ENCODE data around the gene ARL15.

- TF ChIP-seq CTCF (conservative IDR thresholded peaks at IDR 0.05) (no peak), EZH2 (IDR thresholded peaks at IDR 0.05; ENCODE audit: low read depth) (no peak)
Observed at GRCh38 chr5:54018438-54018837, 291.9 kb downstream of the ARL15 start.
